K562 (cell line): ENCODE measurements around the gene DRAXIN. TPM values are rescaled to one million over a fixed set of nuclear protein-coding genes. Genes with fewer than 3 reads are reported as not detected.

Experiments
- ATAC-seq: fragments of 200-7000 bp; cut with Tn5 transposase; 3 replicates; pipeline ENCODE4 v1.9.1; 2020; ENCODE audit warnings: moderate library complexity
- BruUV-seq: library from RNA; stranded (reverse); fragments of 400-500 nt; replicated peaks from 2 replicates; lab custom pipeline; 2021; lab: Mats Ljungman, UMichigan
- CTCF ChIA-PET: fragments of 300-600 bp; formaldehyde crosslinking; extraction: SDS; loops from one replicate; lab custom pipeline; 2021; ENCODE audit warnings: low intra/inter-chr PET ratio; lab: Yijun Ruan, JAX
- POLR2A ChIA-PET: fragments of 300-600, 350-650 bp; sonication (Branson Sonifier 250); formaldehyde crosslinking; extraction: SDS; loops from one replicate; lab custom pipeline; 2021; ENCODE audit warnings: antibody characterized with exemption, inconsistent platforms; lab: Yijun Ruan, JAX
- DNase-seq, 4 experiments: peaks; one replicate each; pipeline versions ENCODE4 v3.0.0 to v3.0.0-alpha.2; 2011 to 2018; ENCODE audit warnings: low spot score in 3 of 4, mixed read lengths in 3 of 4; ENCODE audit errors: extremely low read depth in 1 of 4
- FAIRE-seq: peaks from 2 replicates; lab custom pipeline; 2011; peaks lifted over from hg19 to GRCh38; lab: Jason Lieb, UNC
- H2AFZ ChIP-seq: 2 replicates; pipeline ENCODE4 v1.6.0; 2011; ENCODE audit warnings: low read depth, low read length, control low read depth, inconsistent platforms
- H3K27ac ChIP-seq: fragments of 200-600 bp; 3 replicates; pipeline ENCODE4 v1.8.0; 2011; ENCODE audit warnings: low read depth, mild to moderate bottlenecking, control low read depth, inconsistent platforms, low read length, moderate library complexity, mixed read lengths; ENCODE audit errors: extremely low read depth
- H3K27me3 ChIP-seq, 2 experiments: fragments of 300-600 bp in 1 of 2; 2 replicates in 1 of 2; 3 replicates in 1 of 2; pipeline versions ENCODE4 v1.6.0 to v1.8.0; 2011; ENCODE audit warnings: inconsistent platforms in 2 of 2, low read length in 2 of 2, mild to moderate bottlenecking in 1 of 2, mixed read lengths in 1 of 2, moderate library complexity in 1 of 2; ENCODE audit not compliant: control insufficient read depth in 2 of 2, insufficient read depth in 2 of 2
- H3K36me3 ChIP-seq: fragments of 300-600 bp; 3 replicates; pipeline ENCODE4 v1.8.0; 2011; ENCODE audit warnings: mild to moderate bottlenecking, low read length, inconsistent platforms; ENCODE audit not compliant: control insufficient read depth, insufficient read depth
- H3K4me1 ChIP-seq, 2 experiments: fragments of 200-600 bp in 1 of 2; replicated peaks in 1 of 2; 2 replicates in 1 of 2; 3 replicates in 1 of 2; pipeline versions ENCODE4 v1.5.1 to v1.8.0; 2011; ENCODE audit warnings: inconsistent platforms in 2 of 2, low read length in 2 of 2, mild to moderate bottlenecking in 1 of 2, mixed read lengths in 1 of 2, moderate library complexity in 1 of 2; ENCODE audit not compliant: control insufficient read depth in 2 of 2, insufficient read depth in 2 of 2
- H3K4me2 ChIP-seq: 2 replicates; pipeline ENCODE4 v1.6.1; 2011; ENCODE audit warnings: low read length, control low read depth, inconsistent platforms, mixed read lengths; ENCODE audit not compliant: insufficient read depth
- H3K4me3 ChIP-seq: fragments of 200-600 bp; sonication (generic), shearing (Covaris generic); 2 replicates; pipeline ENCODE4 v1.5.1; 2016; ENCODE audit warnings: control low read depth, inconsistent platforms
- H3K79me2 ChIP-seq: fragments of 200-600 bp; 3 replicates; pipeline ENCODE4 v1.8.0; 2011; ENCODE audit warnings: low read length, inconsistent platforms; ENCODE audit not compliant: control insufficient read depth, insufficient read depth
- H3K9ac ChIP-seq, 2 experiments: 2 replicates each; pipeline versions ENCODE4 v1.6.0 to v1.6.1; 2011; ENCODE audit warnings: low read depth in 2 of 2, low read length in 2 of 2, control low read depth in 1 of 2, inconsistent platforms in 1 of 2, mild to moderate bottlenecking in 1 of 2, mixed read lengths in 1 of 2; ENCODE audit not compliant: insufficient read depth in 1 of 2
- H3K9me1 ChIP-seq: one replicate; pipeline ENCODE4 v1.6.0; 2011; ENCODE audit warnings: inconsistent platforms, mild to moderate bottlenecking, low read length, moderate library complexity; ENCODE audit not compliant: control insufficient read depth, insufficient read depth
- H3K9me3 ChIP-seq: replicated peaks from 2 replicates; pipeline ENCODE4 v1.5.1; 2011; ENCODE audit warnings: low read depth, low read length, inconsistent platforms; ENCODE audit not compliant: control insufficient read depth, insufficient read depth
- H4K20me1 ChIP-seq: replicated peaks from 2 replicates; pipeline ENCODE4 v1.6.1; 2011; ENCODE audit warnings: low read length, inconsistent platforms, mixed read lengths; ENCODE audit not compliant: control insufficient read depth, insufficient read depth
- TSC22D4 ChIP-seq: fragments of 450-650 bp; IDR thresholded peaks from 2 replicates; pipeline ENCODE4 v1.6.1; 2016; ENCODE audit warnings: missing genetic modification characterization, missing biosample characterization, control low read depth
- ZBTB33 ChIP-seq: sonication (generic); formaldehyde crosslinking; IDR thresholded peaks from 2 replicates; pipeline ENCODE4 v1.8.1; 2023; ENCODE audit warnings: mild to moderate bottlenecking, missing genetic modification reagents
- ZNF589 ChIP-seq: fragments of 200-800 bp; sonication (Bioruptor generic); IDR thresholded peaks from 2 replicates; pipeline ENCODE4 v1.6.1; 2016; ENCODE audit warnings: low read depth, missing genetic modification characterization, missing compliant biosample characterization
- WGBS: fragments of 100-300 bp; shearing (Covaris generic); methylation state at CpG from one replicate; pipeline ENCODE4 v1.1.6; 2016; ENCODE audit warnings: low coverage, mixed read lengths; ENCODE audit not compliant: insufficient coverage; ENCODE audit errors: missing lambda C conversion rate; 5-methylcytosine and 5-hydroxymethylcytosine counted together
- in situ Hi-C: fragments of 300-500 bp; cut with MboI; formaldehyde crosslinking; loops from 4 replicates; pipeline ENCODE4 v1.15.0; 2018; ENCODE audit warnings: inconsistent platforms, mixed read lengths
- intact Hi-C: fragments of 100-400 bp; cut with micrococcal nuclease; formaldehyde crosslinking; loops from 2 replicates; pipeline ENCODE4 v1.14.2; 2022
- polyA plus RNA-seq, 8 experiments: library from polyadenylated mRNA; depleted of rRNA in 4 of 8; stranded (reverse) in 5 of 8; unstranded in 3 of 8; fragments of >200 nt; fragmentation: Nextera tagmentation in 2 of 8; fragmentation: Illumina TruSeq in 1 of 8; extraction: Ambion mirVana in 2 of 8; extraction: Trizol in 1 of 8; gene quantifications; 2 replicates each; pipeline versions ENCODE4 v1.2.1 to v1.2.3, GENCODE V29; 2011 to 2014; ENCODE audit warnings: inconsistent platforms in 1 of 8, missing spikeins in 1 of 8
- total RNA-seq, 7 experiments: library from RNA; depleted of rRNA in 6 of 7; stranded (reverse); fragments of >200 nt in 6 of 7; fragmentation: Illumina TruSeq in 2 of 7; extraction: Trizol in 2 of 7; gene quantifications; 2 replicates each; pipeline versions ENCODE4 v1.2.1 to v1.2.3, GENCODE V29; 2011 to 2021; ENCODE audit warnings: low replicate concordance in 1 of 7

DRAXIN gene
- total and polyA plus RNA-seq, 9 of the 15 experiments (the other 6 are each of a cell fraction or from before 2014, with no cell fraction given): 0.01 to 0.04 (median 0.01) TPM; not detected in 6

GRCh38 chr1:11691928-11692711 is 610 bp downstream of the DRAXIN start:
- 0 out of 4 replicates have a peak overlapping the region, but pooled peaks of 1 of the 2 experiments have one; percentile 14 for H3K9ac ChIP-seq
- POLR2A ChIA-PET: interaction anchor here (1.2 kb wide), 1 partner anchor 19 kb away, joined by 3 read pairs; no protein-coding TSS in a partner anchor
- no peak overlapping the region for H2AFZ ChIP-seq
- no peak overlapping the region for H3K27ac ChIP-seq
- 76% methylated on average over 44 of the region's 64 CpGs for WGBS
- CTCF ChIA-PET: no interaction called here
- in situ Hi-C loops (no loop called here), intact Hi-C loops (no loop called here)
- no peaks in the 10 kb centered on the region for H3K9me3 ChIP-seq
- ATAC-seq (no peak), DNase-seq (no peak), FAIRE-seq (no peak)
- H3K36me3 ChIP-seq: no peaks in the 10 kb centered on the region
- H3K4me2 ChIP-seq: no peak overlapping the region
- BruUV-seq: no TSS peak
- H3K79me2 ChIP-seq: no peaks in the 10 kb centered on the region
- H3K4me3 ChIP-seq: no peak overlapping the region
- TF ChIP-seq TSC22D4 (tag) (no peak), ZBTB33 (CRISPR knock-in tag) (peak; percentile 21; the same call in 1 of the 2 replicates), ZNF589 (CRISPR knock-in tag) (no peak)
- H3K9me1 ChIP-seq: no peaks in the 10 kb centered on the region
- H3K27me3 ChIP-seq: no peaks in the 10 kb centered on the region
- H4K20me1 ChIP-seq: no peaks in the 10 kb centered on the region
- peaks cover 37 to 47% of the 10 kb centered on the region in 2 experiments for H3K4me1 ChIP-seq
